Myocyte (in vitro differentiated cells): ENCODE results near the gene CNTN4. TPM values are rescaled to one million over a fixed set of nuclear protein-coding genes. Genes with fewer than 3 reads are reported as not detected.

Experiments
- DNase-seq: peaks from one replicate; pipeline ENCODE4 v3.0.0-alpha.2; 2012; ENCODE audit warnings: low read depth
- total RNA-seq: library from RNA; depleted of rRNA; stranded (reverse); fragments of >200 nt; gene quantifications from 2 replicates; pipeline ENCODE4 v1.2.3, GENCODE V29; 2014

CNTN4 gene
- total RNA-seq, 1 donor from 2014 or later = not detected

GRCh38 chr3:3082234-3082924, 983.7 kb downstream of the CNTN4 start:
- no peak for DNase-seq

GRCh38 chr3:3084890-3085289, 986.2 kb downstream of the CNTN4 start:
- DNase-seq = no peak

- DNase-seq = no peak
Measured at GRCh38 chr3:3085782-3086181, 987.1 kb downstream of the CNTN4 start.

- DNase-seq = no peak
Measured at GRCh38 chr3:3086239-3086638, 987.6 kb downstream of the CNTN4 start.

DNA sequence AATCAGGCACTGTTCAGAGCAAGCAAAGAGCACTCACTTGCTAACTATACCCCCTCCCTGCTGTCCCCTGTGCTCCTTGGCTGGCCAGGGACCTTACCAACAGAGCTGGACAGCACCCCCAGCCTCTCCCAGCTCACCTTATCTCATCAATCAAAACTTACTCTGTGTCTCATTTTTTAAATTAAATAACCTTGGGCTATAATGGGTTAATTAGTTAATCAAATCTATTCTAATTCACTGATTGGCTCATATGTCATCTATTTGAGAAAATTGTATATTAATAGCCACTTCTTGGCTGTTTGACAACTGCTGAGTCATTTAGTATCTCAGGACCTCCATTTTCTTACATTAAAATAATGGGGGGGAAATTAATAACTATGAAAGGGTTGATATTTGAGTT, 988.6 kb downstream of the CNTN4 start:
- no peak for DNase-seq

GRCh38 chr3:3087716-3088465, 989.2 kb downstream of the CNTN4 start:
- no peak for DNase-seq

- DNase-seq = no peak
Measured at GRCh38 chr3:3089017-3089416, 990.4 kb downstream of the CNTN4 start.

DNA sequence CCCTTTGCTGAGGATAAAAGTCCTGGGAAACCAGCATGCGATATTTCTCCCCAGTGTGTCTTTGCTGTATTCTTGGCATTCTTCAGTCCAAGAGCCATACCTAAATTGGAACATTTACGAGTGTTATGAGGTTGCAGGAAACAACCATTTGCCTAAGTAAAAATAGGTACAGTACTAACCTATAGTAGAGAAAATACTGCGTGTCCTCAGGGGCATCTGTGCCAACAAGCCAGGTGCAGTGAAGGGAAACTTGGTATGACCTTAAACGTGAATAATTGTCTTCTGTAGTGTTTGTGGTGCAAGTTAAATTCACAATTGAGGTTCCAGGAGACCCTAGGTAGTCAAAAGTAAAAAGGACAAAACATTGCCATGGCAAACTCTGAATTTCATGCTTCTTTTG, 999.3 kb downstream of the CNTN4 start:
- no peak for DNase-seq

DNA sequence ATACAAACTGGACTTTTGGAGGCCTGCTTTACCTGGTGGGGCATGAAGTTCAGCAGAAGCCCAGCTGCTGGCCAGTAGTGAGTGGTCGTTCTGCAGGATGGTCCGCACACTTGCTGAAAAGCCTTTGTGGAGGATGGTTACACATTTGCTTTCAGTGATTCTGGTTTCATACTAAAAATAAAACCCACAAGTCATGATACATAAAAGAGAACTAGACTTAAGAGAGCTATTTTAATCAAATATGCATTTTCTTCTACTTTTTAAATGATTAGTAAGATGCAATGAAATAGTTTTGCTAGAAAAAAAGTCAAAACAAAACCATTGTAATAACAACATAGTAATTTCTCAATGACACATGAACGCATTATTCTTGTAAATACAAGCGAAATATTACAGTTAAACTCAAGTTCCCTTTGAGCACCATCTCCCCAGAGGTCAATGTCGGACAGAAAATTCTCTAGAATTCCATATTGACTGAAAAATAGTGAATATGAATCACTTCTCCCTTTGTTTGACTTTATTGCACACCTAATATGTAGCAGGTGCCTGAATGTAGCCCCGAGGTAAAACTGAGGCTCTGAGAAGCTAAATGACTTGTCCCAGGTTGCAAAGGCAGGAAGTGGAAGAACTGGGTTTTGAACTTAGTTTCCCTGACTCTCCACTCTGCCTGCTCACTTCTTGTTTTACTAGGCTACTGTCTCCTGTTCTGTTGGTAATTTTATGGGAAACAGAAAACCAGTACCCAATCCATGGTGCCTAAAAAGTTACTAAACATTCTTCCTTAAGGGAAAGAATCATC, 1003.2 kb downstream of the CNTN4 start:
- DNase-seq = no peak

DNA sequence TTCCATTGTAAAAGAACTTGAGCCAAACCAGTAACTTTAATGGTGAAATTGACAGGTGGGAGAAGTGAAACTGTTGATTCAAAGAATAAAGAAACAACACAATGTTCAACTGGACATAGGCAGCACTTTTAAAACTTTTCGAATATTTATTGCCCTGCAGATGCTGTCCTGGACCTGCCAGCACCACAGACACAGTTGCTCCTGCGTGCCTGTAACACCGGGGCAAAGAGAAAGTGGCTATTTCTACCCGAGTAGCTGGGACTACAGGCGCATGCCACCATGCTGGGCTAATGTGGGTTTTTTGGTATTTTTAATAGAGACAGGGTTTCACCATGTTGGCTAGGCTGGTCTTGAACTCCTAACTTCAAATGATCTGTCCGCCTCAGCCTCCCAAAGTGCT, 1004.1 kb downstream of the CNTN4 start:
- DNase-seq = no peak

GRCh38 chr3:3105246-3105645, 1006.6 kb downstream of the CNTN4 start:
- no peak for DNase-seq

DNA sequence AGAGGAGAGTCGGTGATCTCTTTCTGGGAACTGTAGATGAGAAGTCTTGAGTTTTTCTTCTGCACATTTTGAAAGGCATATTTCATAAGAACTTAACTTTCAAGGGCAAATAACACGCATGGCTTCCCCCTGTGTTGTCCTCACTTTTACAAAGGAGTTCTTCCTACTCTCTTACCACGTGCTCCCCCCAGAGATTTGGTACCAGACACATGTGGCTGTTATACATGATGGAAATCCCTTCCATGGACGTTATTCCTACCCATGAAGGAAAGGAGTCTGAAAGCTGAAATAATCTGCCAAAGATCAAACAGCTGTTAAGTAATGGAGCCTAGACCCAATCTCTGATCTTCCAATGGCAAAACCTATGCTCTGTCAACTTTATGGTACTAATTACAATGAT, 1007.1 kb downstream of the CNTN4 start:
- no peak for DNase-seq

DNA sequence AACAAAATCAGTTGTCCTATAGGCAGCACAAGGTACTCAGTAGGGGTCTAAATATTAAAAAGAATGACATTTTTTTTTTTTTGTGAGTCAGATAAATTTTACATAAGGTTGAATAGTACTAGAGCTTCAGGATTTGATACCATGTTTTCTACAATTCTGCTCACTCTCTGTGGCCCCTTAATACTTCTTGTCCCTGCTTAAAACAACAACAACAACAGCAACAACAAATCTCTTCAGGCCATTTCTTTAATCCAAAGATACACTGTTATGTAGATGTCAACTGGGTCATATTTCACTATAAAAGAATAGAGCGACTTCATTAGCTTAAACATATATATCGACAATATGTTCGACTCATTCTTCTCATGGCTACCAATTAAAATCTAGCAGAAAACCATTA, 1008.5 kb downstream of the CNTN4 start:
- DNase-seq = no peak
